Hepatocyte (in vitro differentiated cells): ENCODE results near the gene EPGN. TPM values are rescaled to one million over a fixed set of nuclear protein-coding genes. Genes with fewer than 3 reads are reported as not detected.

Experiments used
- DNase-seq: peaks from one replicate; pipeline ENCODE4 v3.0.0-alpha.2; 2016; ENCODE audit warnings: low spot score
- H2AFZ ChIP-seq: fragments of 200-600 bp; sonication (generic); 2 replicates; pipeline ENCODE4 v1.6.0; 2016; ENCODE audit warnings: antibody characterized with exemption, mild to moderate bottlenecking
- H3K27ac ChIP-seq: fragments of 200-600 bp; sonication (generic); 2 replicates; pipeline ENCODE4 v1.5.1; 2016; ENCODE audit warnings: mild to moderate bottlenecking
- H3K27me3 ChIP-seq: fragments of 200-600 bp; sonication (generic); 2 replicates; pipeline ENCODE4 v1.6.1; 2016
- H3K36me3 ChIP-seq: fragments of 200-600 bp; sonication (generic); replicated peaks from 2 replicates; pipeline ENCODE4 v1.5.1; 2016; ENCODE audit warnings: low read depth; ENCODE audit not compliant: insufficient read depth
- H3K4me1 ChIP-seq: fragments of 200-600 bp; sonication (generic); 2 replicates; pipeline ENCODE4 v1.5.1; 2016; ENCODE audit warnings: mild to moderate bottlenecking, moderate library complexity; ENCODE audit not compliant: insufficient read depth
- H3K4me2 ChIP-seq: fragments of 200-600 bp; sonication (generic); 2 replicates; pipeline ENCODE4 v1.6.0; 2016
- H3K4me3 ChIP-seq: fragments of 200-600 bp; sonication (generic); 2 replicates; pipeline ENCODE4 v1.5.1; 2016; ENCODE audit warnings: mild to moderate bottlenecking
- H3K79me2 ChIP-seq: fragments of 200-600 bp; sonication (generic); 2 replicates; pipeline ENCODE4 v1.6.0; 2017; ENCODE audit warnings: mild to moderate bottlenecking
- H3K9me2 ChIP-seq: fragments of 200-600 bp; sonication (generic); replicated peaks from 2 replicates; pipeline ENCODE4 v1.6.0; 2017; ENCODE audit warnings: mild to moderate bottlenecking; ENCODE audit not compliant: insufficient read depth
- H3K9me3 ChIP-seq: fragments of 200-600 bp; sonication (generic); 2 replicates; pipeline ENCODE4 v1.5.1; 2016; ENCODE audit warnings: low read depth, mild to moderate bottlenecking
- H4K20me1 ChIP-seq: fragments of 200-600 bp; sonication (generic); 2 replicates; pipeline ENCODE4 v1.6.0; 2016; ENCODE audit warnings: mild to moderate bottlenecking; ENCODE audit not compliant: insufficient read depth, poor library complexity, severe bottlenecking
- EZH2 ChIP-seq: fragments of 200-600 bp; sonication (generic); IDR thresholded peaks from 2 replicates; pipeline ENCODE4 v1.6.1; 2016; ENCODE audit warnings: antibody characterized with exemption, mild to moderate bottlenecking, borderline replicate concordance
- EZH2phosphoT487 ChIP-seq: fragments of 200-600 bp; sonication (generic); IDR thresholded peaks from one replicate; pipeline ENCODE4 v1.6.1; 2018; ENCODE audit warnings: antibody characterized with exemption, mild to moderate bottlenecking, low read depth, moderate library complexity; ENCODE audit not compliant: unreplicated experiment, severe bottlenecking
- WGBS: methylation state at CpG from one replicate; pipeline ENCODE4 v1.1.6; 2016; ENCODE audit warnings: low lambda C conversion rate; ENCODE audit errors: missing lambda C conversion rate; 5-methylcytosine and 5-hydroxymethylcytosine counted together
- polyA plus RNA-seq: library from polyadenylated mRNA; unstranded; fragments of >200 nt; fragmentation: Nextera tagmentation; extraction: Ambion mirVana; gene quantifications from 2 replicates; pipeline ENCODE4 v1.2.1, GENCODE V29; 2016
- total RNA-seq: library from RNA; depleted of rRNA; stranded (reverse); fragments of >200 nt; gene quantifications from 2 replicates; pipeline ENCODE4 v1.2.3, GENCODE V29; 2014
- TF ChIP-seq, protein P1 (sequence below): fragments of 200-600 bp; sonication (generic); IDR thresholded peaks from 2 replicates; pipeline ENCODE4 v1.5.1; 2016; ENCODE audit warnings: antibody characterized with exemption, mild to moderate bottlenecking; ENCODE audit not compliant: poor library complexity

The EPGN gene
- total and polyA plus RNA-seq, 2 experiments from 2014 or later = 0.24 to 1.2 TPM

DNA sequence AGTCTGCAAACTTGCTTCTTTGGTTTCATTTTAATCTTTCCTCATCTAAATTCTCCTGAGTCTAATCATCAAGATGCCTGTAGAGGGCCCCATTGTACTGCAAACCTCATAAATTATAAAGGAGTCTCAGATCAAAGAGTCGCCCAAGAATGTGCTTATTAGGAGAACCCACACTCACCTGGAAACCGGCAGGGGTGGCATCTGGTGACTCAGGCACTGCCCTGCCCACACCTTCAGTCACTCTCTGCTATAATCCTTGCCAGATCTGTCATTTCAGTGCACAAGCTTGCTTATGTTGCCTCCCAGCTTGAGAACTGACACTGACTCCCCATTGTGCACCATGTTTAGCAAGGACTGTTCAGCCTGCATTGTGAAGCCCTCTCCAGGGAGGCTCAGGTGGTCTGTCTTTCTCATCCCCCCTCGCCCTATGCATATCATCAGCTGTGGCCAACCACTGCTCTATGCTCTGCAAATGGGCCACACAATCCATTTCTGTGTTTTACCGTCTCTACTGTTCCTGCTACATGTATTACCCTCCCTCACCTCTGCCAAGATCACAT lies 12.4 kb downstream of the EPGN start:
- TF ChIP-seq, protein P1, sequence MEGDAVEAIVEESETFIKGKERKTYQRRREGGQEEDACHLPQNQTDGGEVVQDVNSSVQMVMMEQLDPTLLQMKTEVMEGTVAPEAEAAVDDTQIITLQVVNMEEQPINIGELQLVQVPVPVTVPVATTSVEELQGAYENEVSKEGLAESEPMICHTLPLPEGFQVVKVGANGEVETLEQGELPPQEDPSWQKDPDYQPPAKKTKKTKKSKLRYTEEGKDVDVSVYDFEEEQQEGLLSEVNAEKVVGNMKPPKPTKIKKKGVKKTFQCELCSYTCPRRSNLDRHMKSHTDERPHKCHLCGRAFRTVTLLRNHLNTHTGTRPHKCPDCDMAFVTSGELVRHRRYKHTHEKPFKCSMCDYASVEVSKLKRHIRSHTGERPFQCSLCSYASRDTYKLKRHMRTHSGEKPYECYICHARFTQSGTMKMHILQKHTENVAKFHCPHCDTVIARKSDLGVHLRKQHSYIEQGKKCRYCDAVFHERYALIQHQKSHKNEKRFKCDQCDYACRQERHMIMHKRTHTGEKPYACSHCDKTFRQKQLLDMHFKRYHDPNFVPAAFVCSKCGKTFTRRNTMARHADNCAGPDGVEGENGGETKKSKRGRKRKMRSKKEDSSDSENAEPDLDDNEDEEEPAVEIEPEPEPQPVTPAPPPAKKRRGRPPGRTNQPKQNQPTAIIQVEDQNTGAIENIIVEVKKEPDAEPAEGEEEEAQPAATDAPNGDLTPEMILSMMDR = peak; percentile 65
- no peak for TF ChIP-seq EZH2
- 37% methylated on average over 4 of the region's 4 CpGs for WGBS
- Histone ChIP-seq H3K4me1 (no peaks in the 10 kb centered on the region), H3K36me3 (no peaks in the 10 kb centered on the region), H3K27me3 (no peaks in the 10 kb centered on the region), H3K4me2 (no peak overlapping the region), H3K4me3 (no peak overlapping the region), H3K27ac (peak overlapping the region; percentile 4), H4K20me1 (no peaks in the 10 kb centered on the region), H3K9me3 (no peaks in the 10 kb centered on the region), H3K9me2 (no peaks in the 10 kb centered on the region), H3K79me2 (no peaks in the 10 kb centered on the region), H2AFZ (no peak overlapping the region)
- DNase-seq = peak; percentile 82

DNA sequence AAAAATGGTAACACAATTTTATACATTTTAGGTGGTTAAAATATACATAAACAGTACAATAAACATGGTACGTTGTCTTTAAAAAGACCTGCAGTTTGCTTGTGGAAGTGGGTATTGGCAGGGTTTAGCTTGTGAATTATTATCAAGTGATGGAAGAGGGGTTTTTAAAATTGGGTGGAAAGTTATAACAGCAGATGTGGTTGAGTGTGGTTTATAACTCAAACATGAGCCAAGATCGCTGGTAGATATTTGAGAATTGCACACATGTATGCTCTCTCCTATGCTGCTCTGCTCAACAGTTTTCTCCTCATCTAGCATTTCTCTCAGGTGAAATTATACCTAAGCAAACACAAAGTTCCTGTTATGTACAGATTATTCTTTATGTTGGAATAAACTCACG lies 14.0 kb downstream of the EPGN start:
- 93% methylated on average over 3 of the region's 3 CpGs for WGBS
- no peak overlapping the region for H3K4me2 ChIP-seq
- no peak overlapping the region for H3K4me3 ChIP-seq
- H3K79me2 ChIP-seq = no peaks in the 10 kb centered on the region
- DNase-seq = no peak
- H3K9me3 ChIP-seq = no peaks in the 10 kb centered on the region
- TF ChIP-seq EZH2phosphoT487 (no peak), EZH2 (no peak)
- TF ChIP-seq, protein P1 = no peak
- H2AFZ ChIP-seq = no peak overlapping the region
- H3K36me3 ChIP-seq = no peaks in the 10 kb centered on the region
- no peaks in the 10 kb centered on the region for H3K9me2 ChIP-seq
- H3K27me3 ChIP-seq = no peaks in the 10 kb centered on the region
- H4K20me1 ChIP-seq = no peaks in the 10 kb centered on the region
- H3K27ac ChIP-seq = no peak overlapping the region
- H3K4me1 ChIP-seq = no peaks in the 10 kb centered on the region

DNA sequence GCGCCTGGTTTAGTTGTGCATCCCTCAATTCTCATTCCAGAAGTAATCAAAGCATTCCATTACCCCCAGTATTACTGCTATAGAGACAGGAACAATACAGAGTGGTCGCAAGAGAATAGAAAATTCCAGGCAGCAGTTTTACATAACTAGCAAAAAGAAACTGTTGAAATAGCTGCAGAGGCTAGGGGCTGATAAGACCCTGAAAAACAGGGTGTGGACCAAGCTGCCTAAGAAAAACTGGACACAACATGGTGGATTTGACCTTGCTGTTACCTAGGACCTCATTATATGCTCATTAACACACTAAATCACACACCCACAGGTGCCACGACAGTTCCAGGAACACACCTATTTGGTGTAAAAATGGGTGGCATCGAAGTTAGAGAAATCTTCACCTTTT lies 15.4 kb downstream of the EPGN start:
- no peak for DNase-seq
- no peak overlapping the region for H2AFZ ChIP-seq
- H3K9me2 ChIP-seq = no peaks in the 10 kb centered on the region
- H3K4me1 ChIP-seq = no peaks in the 10 kb centered on the region
- TF ChIP-seq EZH2 (no peak), EZH2phosphoT487 (no peak)
- TF ChIP-seq, protein P1 = no peak
- no peaks in the 10 kb centered on the region for H3K9me3 ChIP-seq
- no peaks in the 10 kb centered on the region for H3K36me3 ChIP-seq
- no peak overlapping the region for H3K4me3 ChIP-seq
- H3K79me2 ChIP-seq = no peaks in the 10 kb centered on the region
- no peak overlapping the region for H3K27ac ChIP-seq
- WGBS = 87% methylated on average over 4 of the region's 4 CpGs
- H3K4me2 ChIP-seq = no peak overlapping the region
- H4K20me1 ChIP-seq = no peaks in the 10 kb centered on the region
- no peaks in the 10 kb centered on the region for H3K27me3 ChIP-seq

DNA sequence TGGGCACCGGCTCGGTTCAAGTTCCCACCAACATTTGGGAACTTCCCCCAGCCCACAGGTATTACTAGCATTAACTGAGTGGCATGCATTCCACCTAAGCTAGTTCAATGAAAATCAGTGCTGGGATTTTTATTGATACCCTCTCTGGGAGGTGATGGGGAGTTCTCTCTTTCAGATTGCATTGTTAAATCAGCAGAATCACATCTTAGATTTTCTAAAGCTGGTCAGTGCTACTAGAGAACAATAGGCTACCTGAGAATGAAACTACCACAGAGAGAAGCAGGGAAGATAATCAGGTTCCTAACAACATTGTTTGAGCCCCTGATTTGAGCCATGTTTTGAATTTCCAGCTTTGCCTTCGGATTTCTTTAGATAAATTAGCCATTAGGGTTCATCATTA lies 16.0 kb downstream of the EPGN start:
- Histone ChIP-seq H3K27ac (no peak overlapping the region), H3K4me1 (no peaks in the 10 kb centered on the region), H3K27me3 (no peaks in the 10 kb centered on the region), H3K4me3 (no peak overlapping the region), H3K79me2 (no peaks in the 10 kb centered on the region), H4K20me1 (no peaks in the 10 kb centered on the region), H3K36me3 (no peaks in the 10 kb centered on the region), H3K4me2 (no peak overlapping the region), H2AFZ (no peak overlapping the region), H3K9me3 (no peaks in the 10 kb centered on the region), H3K9me2 (no peaks in the 10 kb centered on the region)
- TF ChIP-seq, protein P1 = no peak
- TF ChIP-seq EZH2phosphoT487 (no peak), EZH2 (no peak)
- WGBS = 71% methylated on average over 3 of the region's 3 CpGs
- DNase-seq = no peak
